ENCODE results near the gene DIP2B.
"Not testable (repeated sequence)": the region's sequence is repeated elsewhere in the genome, so short reads cannot be mapped to it uniquely, and the experiment has no call there.

DIP2B gene

DNA sequence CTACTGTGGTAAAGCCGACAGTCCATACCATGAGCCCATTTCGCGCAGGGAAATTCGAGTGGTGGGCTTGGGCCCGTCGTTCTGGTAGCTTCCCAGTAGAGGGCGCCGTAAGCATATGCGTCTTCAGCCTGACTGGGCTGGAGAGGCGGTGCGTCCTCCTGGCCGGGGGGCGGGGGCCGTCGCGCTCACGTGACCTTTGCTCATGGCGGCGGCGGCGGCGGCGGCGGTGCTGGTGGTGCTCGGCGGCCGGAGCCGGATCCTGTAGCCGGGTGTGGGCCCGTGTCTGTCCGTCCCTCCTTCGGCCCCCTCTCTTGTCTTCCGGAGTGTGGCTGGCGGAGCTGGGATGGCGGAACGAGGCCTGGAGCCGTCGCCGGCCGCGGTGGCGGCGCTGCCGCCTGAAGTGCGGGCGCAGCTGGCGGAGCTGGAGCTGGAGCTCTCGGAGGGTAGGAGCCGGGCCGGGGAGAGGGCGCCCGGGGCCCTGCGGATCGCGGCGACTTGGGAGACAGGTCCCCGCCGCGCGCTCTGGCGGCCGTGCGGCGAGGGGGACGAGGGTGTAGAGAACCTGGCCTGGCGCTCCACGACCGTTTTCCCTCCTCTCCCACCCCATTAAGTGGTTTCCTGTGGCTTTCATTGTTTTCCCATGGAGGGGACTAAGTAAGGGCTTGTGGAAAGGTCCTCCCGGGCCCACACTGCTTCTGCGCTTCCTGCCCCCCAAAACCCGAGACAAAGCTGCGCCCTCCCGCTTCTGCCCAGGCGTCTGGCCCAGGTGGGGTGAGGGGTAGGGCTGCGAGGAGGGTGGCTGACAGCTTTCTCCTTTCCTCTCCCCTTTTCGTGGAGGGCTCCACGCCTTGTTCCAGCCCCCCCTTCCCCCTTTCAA lies at the start of gene DIP2B:
Gene DIP2B, plus strand, starts transcription at position 188 of the 877 bp plus-strand sequence. Its CDS starts 156 bp downstream, at position 344.
- FAIRE-seq (peak; percentile 89), DNase-seq (ENCODE audit: insufficient read length, low spot score) (peak; percentile 86)

- DNase-seq (ENCODE audit: insufficient read length, low spot score) (no peak), FAIRE-seq (no peak)
Observed at GRCh38 chr12:50458606-50459005, 46.2 kb upstream of the DIP2B start.

- no peak for DNase-seq (ENCODE audit: insufficient read length, low spot score)
- no peak for FAIRE-seq
Observed at GRCh38 chr12:50467439-50467838, 37.3 kb upstream of the DIP2B start.

DNA sequence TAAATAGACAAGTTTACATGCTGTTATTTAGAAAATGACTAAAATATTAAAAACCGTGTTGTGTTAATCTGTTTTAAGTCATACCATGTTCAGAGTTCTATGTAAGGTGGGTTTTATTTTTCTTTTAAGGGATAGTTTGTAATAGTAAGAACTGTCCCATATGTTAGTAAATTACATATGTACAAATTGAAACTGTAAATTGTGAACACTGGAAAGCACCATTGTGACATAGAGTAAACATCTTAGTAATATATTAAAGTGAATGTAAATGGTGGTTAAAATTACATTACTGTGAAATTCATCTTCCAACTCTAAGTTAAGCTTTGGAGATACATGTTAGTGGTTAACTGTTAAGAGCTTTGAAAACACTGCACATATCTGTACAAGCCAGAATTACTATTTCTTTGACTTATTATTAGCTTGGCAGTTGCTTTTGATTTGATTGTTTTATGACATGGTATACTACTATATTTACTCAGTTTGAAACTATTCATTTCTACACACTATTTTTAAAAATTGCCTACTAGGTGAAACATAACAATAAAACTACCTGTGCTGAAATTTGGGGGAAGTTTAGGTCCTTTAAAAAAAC lies 27.4 kb upstream of the DIP2B start:
- FAIRE-seq = no peak
- DNase-seq (ENCODE audit: insufficient read length, low spot score) = no peak

DNA sequence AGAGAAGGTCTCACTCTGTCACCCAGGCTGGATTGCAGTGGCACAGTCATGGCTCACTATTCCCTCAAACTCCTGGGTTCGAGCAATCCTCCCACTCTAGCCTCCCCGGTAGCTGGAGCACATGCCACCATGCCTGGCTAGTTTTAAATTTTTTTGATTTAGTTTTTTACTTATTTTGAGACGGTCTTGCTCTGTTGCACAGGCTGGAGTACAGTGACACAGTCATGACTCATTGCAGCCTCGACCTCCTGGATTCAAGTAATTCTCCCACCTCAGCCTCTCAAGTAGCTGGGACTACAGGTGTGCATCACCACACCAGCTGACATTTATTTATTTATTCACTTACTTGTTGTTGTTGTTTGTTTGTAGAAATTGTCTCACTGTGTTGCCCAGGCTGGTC lies 22.2 kb upstream of the DIP2B start:
- no peak for DNase-seq (ENCODE audit: insufficient read length, low spot score)
- no peak for FAIRE-seq

- FAIRE-seq (no peak), DNase-seq (ENCODE audit: insufficient read length, low spot score) (no peak)
Observed at GRCh38 chr12:50483488-50483887, 21.3 kb upstream of the DIP2B start.

DNA sequence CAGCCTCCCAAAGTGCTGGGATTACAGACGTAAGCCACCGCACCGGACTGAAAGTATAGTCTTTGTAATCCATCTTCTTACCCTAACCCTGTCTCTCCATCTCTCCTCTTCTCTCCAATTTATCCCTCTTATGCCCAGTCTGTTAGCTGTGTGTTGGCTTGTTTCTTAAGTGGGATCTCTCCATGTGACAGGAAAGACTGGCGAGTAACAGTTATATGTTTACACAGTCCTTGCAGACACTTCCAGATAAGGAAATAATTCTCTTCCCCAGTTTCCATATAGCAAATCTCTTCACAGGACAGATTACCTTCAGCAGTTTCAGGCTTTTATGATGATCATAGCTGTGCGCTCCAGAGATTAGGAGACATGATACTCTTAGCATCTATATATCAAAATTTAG lies 16.0 kb upstream of the DIP2B start:
- DNase-seq (ENCODE audit: insufficient read length, low spot score) (no peak), FAIRE-seq (no peak)

DNA sequence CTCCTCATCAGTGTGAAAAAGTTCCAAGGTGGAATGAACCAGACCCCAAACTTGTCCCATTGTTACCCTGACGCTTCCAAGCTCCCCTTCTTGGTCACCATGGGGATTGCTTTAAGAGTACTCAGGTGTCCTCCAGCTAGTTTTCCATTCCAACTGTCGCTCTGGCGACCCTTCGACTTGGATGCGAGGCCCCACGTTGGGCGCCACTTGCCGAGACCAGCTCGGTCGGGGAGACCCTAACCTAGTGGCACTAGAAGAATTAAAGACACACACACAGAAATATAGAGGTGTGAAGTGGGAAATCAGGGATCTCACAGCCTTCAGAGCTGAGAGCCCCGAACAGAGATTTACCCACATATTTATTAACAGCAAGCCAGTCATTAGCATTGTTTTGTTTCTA lies 6.7 kb upstream of the DIP2B start:
- FAIRE-seq = not testable (repeated sequence)

DNA sequence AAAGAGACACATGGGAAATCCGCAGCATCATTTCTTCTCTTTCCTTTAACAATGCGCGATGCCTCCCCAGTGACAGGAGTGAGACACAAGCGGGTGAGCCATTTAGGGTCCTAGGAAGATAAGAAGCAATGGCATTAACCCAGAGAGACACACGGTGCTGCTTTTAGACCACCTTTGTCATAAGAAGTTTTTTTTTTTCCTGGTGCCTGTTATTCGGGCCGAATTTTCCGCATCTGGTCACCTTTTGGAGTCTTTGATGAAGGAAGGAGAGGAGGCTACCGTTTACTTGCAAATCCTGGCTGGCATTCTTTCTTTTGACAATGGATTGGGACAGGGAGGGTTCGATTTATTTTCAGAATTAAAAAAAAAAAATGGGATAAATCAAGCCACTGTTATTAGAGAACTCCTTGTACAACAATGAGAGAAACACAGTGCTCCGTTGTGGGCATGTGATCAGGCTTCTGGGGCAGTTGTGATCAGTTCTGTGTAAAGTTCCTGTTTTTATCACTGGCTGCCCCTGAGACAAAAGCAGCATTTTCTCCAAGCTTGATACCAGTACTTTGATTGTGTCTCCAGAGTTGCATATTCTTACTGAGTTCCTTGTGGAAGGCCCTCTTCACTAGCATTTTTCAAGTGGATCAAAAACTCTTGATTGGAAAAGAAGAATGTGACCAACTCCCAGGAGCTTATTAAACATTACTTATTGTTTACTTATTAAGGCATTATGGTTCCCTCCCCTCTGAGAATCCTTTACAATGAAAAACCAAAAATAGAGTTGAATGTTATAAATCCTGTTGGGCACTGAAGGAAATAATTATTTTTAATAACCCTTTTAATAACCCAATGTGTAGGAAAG lies 1.1 kb downstream of the DIP2B start:
- no peak for FAIRE-seq
- no peak for DNase-seq (ENCODE audit: insufficient read length, low spot score)

More for the DNA sequence above, 6.7 kb upstream of the DIP2B start:
- not testable (repeated sequence) for DNase-seq (ENCODE audit: insufficient read length, low spot score)

DNA sequence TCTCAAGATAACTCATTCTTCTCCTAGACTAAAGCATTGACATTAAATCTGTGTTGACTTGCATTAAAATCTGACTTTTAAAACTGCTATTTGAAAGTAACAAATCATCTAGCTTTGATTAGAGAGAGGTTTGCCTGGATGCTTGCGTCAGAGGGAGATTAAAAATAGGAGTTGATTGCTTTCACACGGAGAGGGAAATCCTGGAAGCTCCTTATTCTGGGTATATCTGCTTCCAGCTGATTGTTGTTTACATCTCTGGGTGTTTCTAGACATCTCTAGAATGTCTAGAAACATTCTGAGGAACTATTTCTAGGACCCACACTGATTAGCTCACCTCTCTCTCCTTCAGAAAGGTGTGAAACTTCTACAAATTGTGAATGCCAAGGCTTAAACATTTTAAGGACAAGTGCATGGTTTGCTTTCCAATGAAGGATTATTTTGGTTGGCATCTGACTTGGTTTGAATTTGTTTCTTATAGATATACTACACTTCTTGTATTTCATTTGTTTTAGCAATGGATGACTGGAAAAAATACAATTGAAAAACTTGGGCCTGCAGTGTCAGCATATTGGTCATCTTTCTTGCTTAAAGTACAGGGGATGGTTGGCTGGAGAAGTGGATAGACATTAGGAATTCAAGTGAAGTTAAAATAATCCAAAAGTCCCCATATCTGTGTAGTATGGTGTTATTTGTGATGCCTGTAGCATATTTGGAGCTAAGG lies 2.1 kb downstream of the DIP2B start:
- FAIRE-seq = no peak
- DNase-seq (ENCODE audit: insufficient read length, low spot score) = no peak

DNA sequence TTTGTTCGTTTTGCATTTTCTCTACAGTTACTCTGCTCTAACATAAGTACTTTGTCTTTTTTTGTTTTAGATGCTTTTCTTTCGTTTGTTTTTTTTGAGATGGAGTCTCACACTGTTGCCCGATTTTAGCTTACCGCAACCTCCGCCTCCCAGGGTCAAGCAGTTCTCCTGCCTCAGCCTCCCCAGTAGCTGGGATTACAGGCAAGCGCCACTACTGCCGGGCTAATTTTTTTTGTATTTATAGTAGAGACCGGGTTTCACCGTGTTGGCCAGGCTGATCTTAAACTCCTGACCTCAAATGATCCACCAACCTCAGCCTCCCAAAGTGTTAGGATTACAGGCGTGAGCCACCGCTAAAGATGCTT lies 2.7 kb downstream of the DIP2B start:
- DNase-seq (ENCODE audit: insufficient read length, low spot score) (no peak), FAIRE-seq (no peak)

- FAIRE-seq = no peak
- DNase-seq (ENCODE audit: insufficient read length, low spot score) = no peak
Observed at GRCh38 chr12:50507930-50508329, 3.1 kb downstream of the DIP2B start.

DNA sequence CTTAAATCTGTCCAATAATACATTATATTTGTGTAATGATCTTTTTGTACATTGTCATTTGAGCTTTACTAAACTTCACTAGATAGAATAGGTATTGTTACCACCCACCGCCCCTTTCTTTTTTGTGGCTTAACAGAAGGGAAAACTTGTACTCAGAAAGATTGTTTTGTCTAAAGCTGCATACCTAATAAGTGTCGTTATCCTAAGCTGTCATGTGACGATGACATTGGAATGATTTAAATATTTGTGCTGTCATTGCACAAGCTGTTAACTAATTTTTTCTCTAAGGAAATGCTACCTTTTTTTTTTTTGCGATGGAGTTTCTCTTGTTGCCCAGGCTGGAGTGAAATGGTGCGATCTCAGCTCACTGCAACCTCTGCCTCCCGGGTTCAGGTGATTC lies 3.6 kb downstream of the DIP2B start:
- FAIRE-seq (no peak), DNase-seq (ENCODE audit: insufficient read length, low spot score) (no peak)

DNA sequence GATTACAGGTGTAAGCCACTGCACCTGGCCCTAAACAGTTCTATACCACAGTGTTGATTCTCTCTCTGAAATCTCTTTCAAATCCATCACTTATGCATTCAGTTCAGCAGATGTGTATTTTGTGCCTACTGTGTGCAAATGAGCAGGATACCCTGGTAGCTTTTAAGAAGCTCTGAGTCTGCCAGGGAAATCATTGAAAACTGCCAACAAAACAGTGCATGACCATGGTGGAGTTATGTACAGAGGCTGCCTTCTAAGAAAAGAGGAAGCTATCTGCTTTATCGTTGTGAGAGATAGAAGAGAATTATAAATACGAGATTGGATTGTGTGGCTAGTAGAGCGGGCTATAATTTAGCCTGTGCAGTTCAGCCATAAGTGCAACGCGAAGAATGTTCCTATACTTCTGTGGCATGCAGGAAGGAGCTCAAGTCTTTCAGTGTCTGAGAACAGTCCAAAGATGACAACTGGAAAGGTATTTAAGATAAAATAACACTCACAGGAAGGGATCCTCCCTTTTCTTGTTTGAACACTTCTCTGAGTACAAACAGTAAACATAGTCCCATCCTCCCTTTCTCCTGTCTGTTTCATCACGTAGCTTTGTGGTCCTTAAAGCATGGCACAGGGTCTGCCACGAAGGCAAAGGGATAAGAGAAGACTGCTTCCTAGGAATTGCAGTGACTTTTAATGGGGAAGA lies 4.3 kb downstream of the DIP2B start:
- no peak for FAIRE-seq
- no peak for DNase-seq (ENCODE audit: insufficient read length, low spot score)

DNA sequence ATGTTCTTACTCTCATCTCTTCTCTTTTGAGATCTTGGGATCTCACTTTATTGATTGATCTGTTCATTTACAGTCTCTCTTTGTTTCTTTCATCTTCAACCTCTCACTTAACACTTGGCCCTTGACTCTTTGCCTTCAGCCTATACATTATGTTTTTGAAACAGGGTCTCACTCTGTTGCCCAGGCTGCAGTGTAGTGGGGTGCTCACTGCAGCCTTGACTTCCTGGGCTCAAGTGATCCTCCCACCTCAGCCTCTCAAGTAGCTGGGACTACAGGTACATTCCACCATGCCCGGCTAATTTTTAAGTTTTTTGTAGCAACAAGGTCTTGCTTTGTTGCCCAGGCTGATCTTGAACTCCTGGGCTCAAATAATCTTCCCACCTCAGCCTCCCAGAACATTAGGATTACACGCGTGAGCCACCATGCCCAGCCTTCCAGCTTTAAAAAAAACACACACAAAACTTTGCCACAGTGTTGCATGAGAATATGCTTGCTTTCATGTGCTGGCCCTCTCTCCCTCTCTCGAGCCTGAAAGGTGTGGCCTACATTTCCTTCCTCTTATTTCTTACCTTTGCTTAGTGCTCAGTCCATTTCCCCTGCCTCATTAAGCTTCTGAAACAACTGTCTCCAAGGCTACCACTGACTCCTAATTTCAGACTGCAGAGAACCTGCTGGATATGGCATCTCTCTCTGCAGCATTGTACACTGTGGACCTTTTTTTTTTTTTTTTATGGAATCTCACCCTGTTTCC lies 9.9 kb downstream of the DIP2B start:
- FAIRE-seq (no peak), DNase-seq (ENCODE audit: insufficient read length, low spot score) (no peak)

- no peak for FAIRE-seq
- no peak for DNase-seq (ENCODE audit: insufficient read length, low spot score)
Observed at GRCh38 chr12:50515587-50515986, 10.8 kb downstream of the DIP2B start.

GRCh38 chr12:50517421-50518048 lies 12.8 kb downstream of the DIP2B start:
- FAIRE-seq (no peak), DNase-seq (ENCODE audit: insufficient read length, low spot score) (no peak)

DNA sequence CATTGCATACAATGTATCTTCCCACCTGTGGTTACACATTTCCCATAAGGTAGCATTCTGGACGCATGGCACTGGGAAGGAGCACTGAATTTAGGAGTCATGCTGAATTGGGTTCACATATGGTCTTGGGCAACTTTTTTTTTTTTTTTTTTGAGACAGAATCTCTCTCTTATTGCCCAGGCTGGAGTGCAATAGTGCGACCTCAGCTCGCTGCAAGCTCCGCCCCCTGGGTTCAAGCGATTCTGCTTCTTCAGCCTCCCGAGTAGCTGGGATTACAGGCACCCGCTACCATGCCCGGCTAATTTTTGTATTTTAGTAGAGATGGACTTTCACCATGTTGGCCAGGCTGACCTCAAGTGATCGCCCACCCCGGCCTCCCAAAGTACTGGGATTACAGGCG lies 13.3 kb downstream of the DIP2B start:
- FAIRE-seq (no peak), DNase-seq (ENCODE audit: insufficient read length, low spot score) (no peak)

DNA sequence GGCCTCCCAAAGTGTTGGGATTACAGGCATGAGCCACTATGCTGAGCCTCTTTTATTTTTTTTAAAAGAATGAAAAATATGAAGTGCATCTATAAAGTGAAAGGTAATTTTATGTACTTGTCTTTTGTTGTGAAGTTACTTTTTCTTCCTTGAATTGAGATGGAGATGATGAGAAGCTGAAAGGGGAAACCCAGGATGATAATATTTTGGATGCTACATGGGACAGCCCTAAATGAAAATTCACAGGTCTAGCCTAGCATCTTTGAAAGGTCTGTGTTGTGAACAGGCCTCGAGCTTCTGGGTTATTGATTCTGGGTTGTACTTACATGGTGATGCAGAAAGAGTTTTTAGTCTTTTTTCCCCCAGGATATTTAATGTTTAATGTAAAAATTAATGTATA lies 14.6 kb downstream of the DIP2B start:
- FAIRE-seq = no peak
- DNase-seq (ENCODE audit: insufficient read length, low spot score) = no peak

Data from HTR-8/SVneo (cell line).